ENCODE measurements around the gene CPNE7. TPM values are rescaled to one million over a fixed set of nuclear protein-coding genes. Genes with fewer than 3 reads are reported as not detected.

The CPNE7 gene
- total and polyA plus RNA-seq, 4 donors, result 0.30 to 0.56 (median 0.47) TPM; not detected in 1

GRCh38 chr16:89555265-89555664 is 20.3 kb upstream of the CPNE7 start:
- peaks cover 7 to 47% (median 19%) of the 10 kb centered on the region in 4 donors for H3K36me3 ChIP-seq (ENCODE audit: control insufficient read depth in 4 of 4, insufficient read depth in 3 of 4, low read depth in 1 of 4, low read length in 3 of 4)
- H3K9me3 ChIP-seq (ENCODE audit: control insufficient read depth in 4 of 4, low read length in 3 of 4), result no peaks in the 10 kb centered on the region
- no peak overlapping the region for H3K4me3 ChIP-seq (ENCODE audit: low read depth in 1 of 3, low read length in 3 of 3)
- H3K27ac ChIP-seq (ENCODE audit: low read depth in 1 of 2, low read length in 2 of 2), result no peak overlapping the region
- H3K27me3 ChIP-seq (ENCODE audit: control insufficient read depth in 4 of 4, insufficient read depth in 4 of 4, low read length in 3 of 4), result no peaks in the 10 kb centered on the region
- H3K4me1 ChIP-seq (ENCODE audit: control insufficient read depth in 4 of 4, insufficient read depth in 4 of 4, low read length in 3 of 4), result peaks cover 4 to 11% (median 8%) of the 10 kb centered on the region in 4 donors
- TF ChIP-seq, protein P1, sequence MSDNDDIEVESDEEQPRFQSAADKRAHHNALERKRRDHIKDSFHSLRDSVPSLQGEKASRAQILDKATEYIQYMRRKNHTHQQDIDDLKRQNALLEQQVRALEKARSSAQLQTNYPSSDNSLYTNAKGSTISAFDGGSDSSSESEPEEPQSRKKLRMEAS (IDR thresholded peaks at IDR 0.05), result no peak
- no peak for TF ChIP-seq EGR1 (IDR thresholded peaks at IDR 0.05; ENCODE audit: low read depth in 2 of 2)
- TF ChIP-seq RXRA (IDR thresholded peaks at IDR 0.05), result no peak
- TF ChIP-seq FOXA2 (IDR thresholded peaks at IDR 0.05), result no peak
- TF ChIP-seq TAF1 (conservative IDR thresholded peaks at IDR 0.05), result no peak
- no peak for TF ChIP-seq SP1 (IDR thresholded peaks at IDR 0.05)
- no peak for TF ChIP-seq REST (IDR thresholded peaks at IDR 0.05)
- TF ChIP-seq RAD21 (IDR thresholded peaks at IDR 0.05), result no peak
- no peak for TF ChIP-seq GABPA (IDR thresholded peaks at IDR 0.05 in 1 of 2, conservative IDR thresholded peaks at IDR 0.05 in 1 of 2)
- no peak for TF ChIP-seq ZBTB33 (IDR thresholded peaks at IDR 0.05)
- no peak for TF ChIP-seq NR2F2 (IDR thresholded peaks at IDR 0.05)
- WGBS, result 96% methylated on average over 16 of the region's 16 CpGs
- DNase-seq (ENCODE audit: low spot score), result no peak
- H3K9ac ChIP-seq (ENCODE audit: low read depth in 1 of 2, low read length in 2 of 2), result no peak overlapping the region

- peaks cover 4 to 11% (median 8%) of the 10 kb centered on the region in 4 donors for H3K4me1 ChIP-seq (ENCODE audit: control insufficient read depth in 4 of 4, insufficient read depth in 4 of 4, low read length in 3 of 4)
- no peaks in the 10 kb centered on the region for H3K9me3 ChIP-seq (ENCODE audit: control insufficient read depth in 4 of 4, low read length in 3 of 4)
- WGBS, result 92% methylated on average over 13 of the region's 13 CpGs
- H3K27me3 ChIP-seq (ENCODE audit: control insufficient read depth in 4 of 4, insufficient read depth in 4 of 4, low read length in 3 of 4), result no peaks in the 10 kb centered on the region
- no peak overlapping the region for H3K9ac ChIP-seq (ENCODE audit: low read depth in 1 of 2, low read length in 2 of 2)
- DNase-seq (ENCODE audit: low spot score), result no peak
- H3K36me3 ChIP-seq (ENCODE audit: control insufficient read depth in 4 of 4, insufficient read depth in 3 of 4, low read depth in 1 of 4, low read length in 3 of 4), result peaks cover 7 to 46% (median 18%) of the 10 kb centered on the region in 4 donors
- no peak overlapping the region for H3K4me3 ChIP-seq (ENCODE audit: low read depth in 1 of 3, low read length in 3 of 3)
- H3K27ac ChIP-seq (ENCODE audit: low read depth in 1 of 2, low read length in 2 of 2), result no peak overlapping the region
- TF ChIP-seq RXRA (IDR thresholded peaks at IDR 0.05) (no peak), NR2F2 (IDR thresholded peaks at IDR 0.05) (no peak), FOXA2 (IDR thresholded peaks at IDR 0.05) (no peak), YY1 (IDR thresholded peaks at IDR 0.05) (no peak), ZBTB33 (IDR thresholded peaks at IDR 0.05) (no peak), GABPA (IDR thresholded peaks at IDR 0.05 in 1 of 2, conservative IDR thresholded peaks at IDR 0.05 in 1 of 2) (no peak), HNF4A (conservative IDR thresholded peaks at IDR 0.05) (no peak), FOXA1 (IDR thresholded peaks at IDR 0.05) (no peak), HNF4G (IDR thresholded peaks at IDR 0.05) (no peak), REST (IDR thresholded peaks at IDR 0.05) (no peak), EGR1 (IDR thresholded peaks at IDR 0.05; ENCODE audit: low read depth in 2 of 2) (no peak), TAF1 (conservative IDR thresholded peaks at IDR 0.05) (no peak), CTCF (IDR thresholded peaks at IDR 0.05; ENCODE audit: low read depth, low read length, missing input control) (no peak), ATF3 (IDR thresholded peaks at IDR 0.05) (no peak), RAD21 (IDR thresholded peaks at IDR 0.05) (no peak)
- TF ChIP-seq, protein P1 (IDR thresholded peaks at IDR 0.05), result no peak
These were observed 19.8 kb upstream of the CPNE7 start for GRCh38 chr16:89555780-89556179.
